ENCODE data around the gene NDST3.

The NDST3 gene

GRCh38 chr4:118035309-118035708, 1.0 kb downstream of the NDST3 start:
- DNase-seq (ENCODE audit: low read depth) = no peak
- no peak for TF ChIP-seq CTCF (conservative IDR thresholded peaks at IDR 0.05; ENCODE audit: low read depth, low read length)
- no peak overlapping the region for H3K4me3 ChIP-seq (ENCODE audit: low read length)

- no peak overlapping the region for H3K4me3 ChIP-seq (ENCODE audit: low read length)
- DNase-seq (ENCODE audit: low read depth) = no peak
- no peak for TF ChIP-seq CTCF (conservative IDR thresholded peaks at IDR 0.05; ENCODE audit: low read depth, low read length)
These were observed 2.0 kb downstream of the NDST3 start for GRCh38 chr4:118036336-118036735.

GRCh38 chr4:118037955-118038354, 3.7 kb downstream of the NDST3 start:
- H3K4me3 ChIP-seq (ENCODE audit: low read length) = no peak overlapping the region
- TF ChIP-seq CTCF (conservative IDR thresholded peaks at IDR 0.05; ENCODE audit: low read depth, low read length) = no peak
- DNase-seq (ENCODE audit: low read depth) = no peak

- no peak for DNase-seq (ENCODE audit: low read depth)
These were observed 12.0 kb downstream of the NDST3 start for GRCh38 chr4:118046323-118046722.

GRCh38 chr4:118047043-118047442, 12.8 kb downstream of the NDST3 start:
- H3K4me3 ChIP-seq (ENCODE audit: low read length) = no peak overlapping the region
- no peak for DNase-seq (ENCODE audit: low read depth)
- TF ChIP-seq CTCF (conservative IDR thresholded peaks at IDR 0.05; ENCODE audit: low read depth, low read length) = no peak

More at GRCh38 chr4:118046323-118046722, 12.0 kb downstream of the NDST3 start:
- H3K4me3 ChIP-seq (ENCODE audit: low read length) = no peak overlapping the region
- no peak for TF ChIP-seq CTCF (conservative IDR thresholded peaks at IDR 0.05; ENCODE audit: low read depth, low read length)

GRCh38 chr4:118058955-118059354, 24.7 kb downstream of the NDST3 start:
- DNase-seq (ENCODE audit: low read depth) = no peak
- TF ChIP-seq CTCF (conservative IDR thresholded peaks at IDR 0.05; ENCODE audit: low read depth, low read length) = no peak
- H3K4me3 ChIP-seq (ENCODE audit: low read length) = no peak overlapping the region

GRCh38 chr4:118059397-118059796, 25.1 kb downstream of the NDST3 start:
- no peak for DNase-seq (ENCODE audit: low read depth)
- TF ChIP-seq CTCF (conservative IDR thresholded peaks at IDR 0.05; ENCODE audit: low read depth, low read length) = no peak
- H3K4me3 ChIP-seq (ENCODE audit: low read length) = no peak overlapping the region

Data from retinal pigment epithelial cell (primary cell).